GM23338 (cell line): ENCODE measurements around the gene SH2D4B.

ENCODE experiments used
- CREB1 ChIP-seq: fragments of 250-450 bp; sonication (Bioruptor Pico); IDR thresholded peaks from 2 replicates; pipeline ENCODE4 v1.5.0; 2020; ENCODE audit warnings: low read depth, mild to moderate bottlenecking, moderate library complexity
- CTCF ChIP-seq, 2 experiments: fragments of 200-600 bp in 1 of 2; sonication (generic) in 1 of 2; conservative IDR thresholded peaks; 2 replicates each; pipeline versions ENCODE4 v1.5.1 to v1.6.1; 2016 to 2017; ENCODE audit warnings: antibody characterized with exemption in 2 of 2, low read depth in 2 of 2, mild to moderate bottlenecking in 2 of 2, moderate library complexity in 1 of 2
- EZH2phosphoT487 ChIP-seq: fragments of 200-600 bp; sonication (generic); IDR thresholded peaks from one replicate; pipeline ENCODE4 v1.8.1; 2018; ENCODE audit warnings: antibody characterized with exemption; ENCODE audit not compliant: unreplicated experiment
- JUNB ChIP-seq: IDR thresholded peaks from one replicate; pipeline ENCODE4 v1.6.1; 2016; ENCODE audit warnings: antibody characterized with exemption; ENCODE audit not compliant: unreplicated experiment
- NANOG ChIP-seq: IDR thresholded peaks from 2 replicates; pipeline ENCODE4 v1.6.1; 2016; ENCODE audit warnings: antibody characterized with exemption, borderline replicate concordance
- POLR2AphosphoS5 ChIP-seq: IDR thresholded peaks from 2 replicates; pipeline ENCODE4 v1.6.1; 2016; ENCODE audit warnings: antibody characterized with exemption, low read depth
- REST ChIP-seq: IDR thresholded peaks from one replicate; pipeline ENCODE4 v1.6.1; 2018; ENCODE audit warnings: antibody characterized with exemption; ENCODE audit not compliant: unreplicated experiment
- STAT1 ChIP-seq: IDR thresholded peaks from one replicate; pipeline ENCODE4 v1.6.1; 2016; ENCODE audit warnings: antibody characterized with exemption; ENCODE audit not compliant: unreplicated experiment

GRCh38 chr10:80598084-80598798, 60.5 kb downstream of the SH2D4B start:
- TF ChIP-seq JUNB (no peak), POLR2AphosphoS5 (no peak), CTCF (conservative IDR thresholded peaks at IDR 0.05; ENCODE audit: low read depth in 2 of 2) (no peak), CREB1 (CRISPR knock-in tag) (no peak), STAT1 (no peak), EZH2phosphoT487 (no peak), REST (no peak), NANOG (no peak)
